Lung (tissue), 12 donors: Measurements from ENCODE around the gene CD300LB. TPM values are rescaled to one million over a fixed set of nuclear protein-coding genes. Genes with fewer than 3 reads are reported as not detected.
"Not testable (repeated sequence)": the region's sequence is repeated elsewhere in the genome, so short reads cannot be mapped to it uniquely, and the experiment has no call there.

Experiments used
- ATAC-seq: fragments of 200-7000 bp; cut with Tn5 transposase; one replicate; pipeline ENCODE4 v1.9.1; 2020; ENCODE audit warnings: moderate number of reproducible peaks; ENCODE audit not compliant: insufficient read depth, low FRiP score
- DNase-seq, 3 donors: peaks; one replicate each; pipeline ENCODE4 v3.0.0-alpha.2; 2013 to 2017
- H3K27ac ChIP-seq, 2 donors: one replicate each; pipeline ENCODE4 v1.5.1; 2013; ENCODE audit warnings: mild to moderate bottlenecking in 2 of 2, moderate library complexity in 2 of 2, control low read depth in 1 of 2, inconsistent platforms in 1 of 2, low read depth in 1 of 2, low read length in 1 of 2
- H3K27me3 ChIP-seq, 3 donors: one replicate each; pipeline ENCODE4 v1.5.1; 2013; ENCODE audit warnings: low read length in 2 of 3; ENCODE audit not compliant: control insufficient read depth in 3 of 3, insufficient read depth in 3 of 3
- H3K36me3 ChIP-seq, 4 donors: one replicate each; pipeline ENCODE4 v1.5.1; 2013; ENCODE audit warnings: low read length in 4 of 4, mild to moderate bottlenecking in 1 of 4, moderate library complexity in 1 of 4; ENCODE audit not compliant: control insufficient read depth in 4 of 4, insufficient read depth in 4 of 4
- H3K4me1 ChIP-seq, 5 donors: one replicate each; pipeline ENCODE4 v1.5.1; 2013; ENCODE audit warnings: low read length in 5 of 5, mild to moderate bottlenecking in 2 of 5, moderate library complexity in 1 of 5; ENCODE audit not compliant: control insufficient read depth in 5 of 5, insufficient read depth in 5 of 5
- H3K4me3 ChIP-seq: one replicate; pipeline ENCODE4 v1.5.1; 2013; ENCODE audit warnings: mild to moderate bottlenecking, control low read depth, moderate library complexity
- H3K9ac ChIP-seq, 2 donors: one replicate each; pipeline ENCODE4 v1.5.1; 2013; ENCODE audit warnings: low read length in 2 of 2, control low read depth in 1 of 2; ENCODE audit not compliant: insufficient read depth in 1 of 2
- H3K9me3 ChIP-seq, 4 donors: one replicate each; pipeline ENCODE4 v1.5.1; 2013; ENCODE audit warnings: low read length in 3 of 4, mild to moderate bottlenecking in 1 of 4, moderate library complexity in 1 of 4; ENCODE audit not compliant: control insufficient read depth in 4 of 4, insufficient read depth in 3 of 4
- WGBS, 2 donors: extraction: QIAGEN DNeasy Blood & Tissue Kit; methylation state at CpG; one replicate each; pipeline ENCODE4 v1.1.7; 2013; 5-methylcytosine and 5-hydroxymethylcytosine counted together
- polyA plus RNA-seq, 2 donors: library from polyadenylated mRNA; stranded (reverse); fragments of 200-250 nt; gene quantifications; one replicate each; pipeline ENCODE4 v1.2.1, GENCODE V29; 2013
- total RNA-seq, 2 donors: library from RNA; depleted of rRNA in 1 of 2; stranded (reverse); fragments of >200 nt in 1 of 2; gene quantifications; one replicate each; pipeline ENCODE4 v1.2.1, GENCODE V29; 2014 to 2021
- TF ChIP-seq, protein P1 (sequence below): IDR thresholded peaks from 2 replicates; pipeline ENCODE4 v1.5.1; 2012; ENCODE audit warnings: mild to moderate bottlenecking; ENCODE audit errors: control extremely low read depth, extremely low read depth
- donor health status: control.
- donor health status: control.
- donor health status: Bipolar disorder and iron deficiency.
- donor health status: healthy.
- donor health status: DM: yes; HTN: yes; CAD: no.

The CD300LB gene
- total and polyA plus RNA-seq, 4 donors, result 0.82 to 1.8 (median 1.3) TPM

DNA sequence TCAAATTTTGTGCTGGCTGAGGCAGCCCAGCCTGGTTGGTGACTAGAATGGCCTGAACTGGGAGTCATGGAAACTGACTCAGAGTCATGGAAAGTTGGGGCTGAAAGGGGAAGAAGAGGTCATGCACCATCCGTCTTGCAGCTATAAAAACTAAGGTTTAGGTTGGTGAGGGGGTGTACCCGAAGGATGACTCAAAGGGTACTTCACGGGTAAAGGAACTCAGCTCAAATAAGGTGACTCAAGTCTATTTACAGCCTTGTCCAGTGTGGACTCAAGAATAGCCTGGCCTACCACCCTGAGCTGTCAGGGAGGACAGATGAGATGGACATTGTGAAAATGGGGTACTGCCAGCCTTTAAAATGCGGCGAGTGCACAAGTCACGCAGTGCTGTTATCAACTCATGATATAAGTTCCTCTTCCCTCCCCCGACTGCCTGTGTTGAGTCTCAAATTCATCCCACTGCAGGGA lies 18.6 kb downstream of the CD300LB start:
- TF ChIP-seq, protein P1, sequence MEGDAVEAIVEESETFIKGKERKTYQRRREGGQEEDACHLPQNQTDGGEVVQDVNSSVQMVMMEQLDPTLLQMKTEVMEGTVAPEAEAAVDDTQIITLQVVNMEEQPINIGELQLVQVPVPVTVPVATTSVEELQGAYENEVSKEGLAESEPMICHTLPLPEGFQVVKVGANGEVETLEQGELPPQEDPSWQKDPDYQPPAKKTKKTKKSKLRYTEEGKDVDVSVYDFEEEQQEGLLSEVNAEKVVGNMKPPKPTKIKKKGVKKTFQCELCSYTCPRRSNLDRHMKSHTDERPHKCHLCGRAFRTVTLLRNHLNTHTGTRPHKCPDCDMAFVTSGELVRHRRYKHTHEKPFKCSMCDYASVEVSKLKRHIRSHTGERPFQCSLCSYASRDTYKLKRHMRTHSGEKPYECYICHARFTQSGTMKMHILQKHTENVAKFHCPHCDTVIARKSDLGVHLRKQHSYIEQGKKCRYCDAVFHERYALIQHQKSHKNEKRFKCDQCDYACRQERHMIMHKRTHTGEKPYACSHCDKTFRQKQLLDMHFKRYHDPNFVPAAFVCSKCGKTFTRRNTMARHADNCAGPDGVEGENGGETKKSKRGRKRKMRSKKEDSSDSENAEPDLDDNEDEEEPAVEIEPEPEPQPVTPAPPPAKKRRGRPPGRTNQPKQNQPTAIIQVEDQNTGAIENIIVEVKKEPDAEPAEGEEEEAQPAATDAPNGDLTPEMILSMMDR, result no peak
- no peaks in the 10 kb centered on the region for H3K27me3 ChIP-seq
- no peak overlapping the region for H3K9ac ChIP-seq
- H3K36me3 ChIP-seq, result no peaks in the 10 kb centered on the region
- no peak overlapping the region for H3K4me3 ChIP-seq
- peaks cover 0 to 8% (median 0%) of the 10 kb centered on the region in 4 donors for H3K9me3 ChIP-seq
- DNase-seq, result no peak
- no peak for ATAC-seq
- peak overlapping the region in 1 of 2 donors; percentile 62 for H3K27ac ChIP-seq
- WGBS, 2 donors, result 38 to 61% methylated on average over 7 of the region's 7 CpGs
- no peaks in the 10 kb centered on the region for H3K4me1 ChIP-seq

DNA sequence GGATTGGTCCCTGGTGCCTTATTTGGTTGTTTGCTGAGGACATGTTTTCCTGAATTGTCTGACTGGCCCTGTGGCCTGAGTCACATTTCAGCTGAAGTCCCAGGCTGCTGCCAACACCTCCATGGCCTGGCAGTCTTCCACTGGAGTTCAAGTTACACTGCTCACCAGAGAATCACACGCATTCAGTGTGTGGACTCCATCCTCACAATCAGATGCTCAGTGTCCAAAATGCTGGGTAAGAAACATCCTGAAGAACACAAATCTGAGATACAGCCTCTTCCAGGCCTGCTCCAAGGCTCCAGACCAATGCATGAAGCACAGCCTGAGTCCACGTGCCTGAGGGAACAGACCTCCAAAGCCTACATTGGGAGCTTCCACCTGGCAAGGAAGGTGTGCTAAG lies 19.2 kb downstream of the CD300LB start:
- DNase-seq, result peak in 1 of 3 donors; percentile 10
- no peak for ATAC-seq
- no peaks in the 10 kb centered on the region for H3K27me3 ChIP-seq
- H3K4me3 ChIP-seq, result no peak overlapping the region
- TF ChIP-seq, protein P1, result no peak
- peaks cover 0 to 8% (median 0%) of the 10 kb centered on the region in 4 donors for H3K9me3 ChIP-seq
- WGBS, 2 donors, result 90 to 93% methylated on average over 2 of the region's 2 CpGs
- H3K9ac ChIP-seq, result no peak overlapping the region
- no peaks in the 10 kb centered on the region for H3K36me3 ChIP-seq
- H3K4me1 ChIP-seq, result no peaks in the 10 kb centered on the region
- H3K27ac ChIP-seq, result peak overlapping the region in 1 of 2 donors; percentile 29

DNA sequence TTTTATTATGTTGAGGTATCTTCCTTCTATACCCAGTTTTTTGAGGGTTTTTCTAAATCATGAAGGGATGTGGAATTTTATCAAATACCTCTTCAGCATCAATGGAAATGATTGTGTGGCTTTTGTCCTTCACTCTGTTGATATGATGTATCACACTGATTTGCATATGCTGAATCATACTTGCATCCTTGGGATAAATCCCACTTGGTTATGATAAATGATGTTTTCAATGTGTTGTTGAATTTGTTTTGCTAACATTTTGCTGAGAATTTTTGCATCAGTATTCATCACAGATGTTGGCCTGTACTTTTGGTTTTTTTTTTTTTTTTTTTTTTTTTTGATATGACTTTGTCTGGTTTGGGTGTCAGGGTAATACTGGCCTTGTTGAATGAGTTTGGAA lies 23.1 kb downstream of the CD300LB start:
- ATAC-seq, result no peak
- H3K4me3 ChIP-seq, result no peak overlapping the region
- H3K9ac ChIP-seq, result no peak overlapping the region
- no peaks in the 10 kb centered on the region for H3K9me3 ChIP-seq
- TF ChIP-seq, protein P1, result no peak
- peaks cover 0 to 3% (median 0%) of the 10 kb centered on the region in 5 donors for H3K4me1 ChIP-seq
- no peaks in the 10 kb centered on the region for H3K36me3 ChIP-seq
- DNase-seq, result no peak
- H3K27me3 ChIP-seq, result peaks cover 0 to 4% (median 0%) of the 10 kb centered on the region in 3 donors
- H3K27ac ChIP-seq, result no peak overlapping the region

DNA sequence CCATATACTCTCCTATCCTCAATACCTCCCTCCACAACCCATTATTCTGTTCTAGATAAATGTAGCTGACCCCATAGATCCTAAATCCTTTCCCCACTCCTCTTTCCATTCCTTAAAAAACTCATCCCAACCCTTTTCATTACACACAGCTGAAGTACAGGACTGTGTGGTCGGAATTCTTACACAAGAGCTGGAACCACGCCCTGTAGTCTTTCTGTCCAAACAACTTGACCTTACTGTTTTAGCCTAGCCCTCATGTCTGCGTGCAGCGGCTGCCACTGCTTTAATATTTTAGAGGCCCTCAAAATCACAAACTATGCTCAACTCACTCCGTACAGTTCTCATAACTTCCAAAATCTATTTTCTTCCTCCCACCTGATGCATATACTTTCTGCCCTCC lies 27.3 kb downstream of the CD300LB start:
- ATAC-seq, H3K9me3 ChIP-seq, H3K9ac ChIP-seq, H3K36me3 ChIP-seq, H3K27ac ChIP-seq, H3K4me3 ChIP-seq, H3K4me1 ChIP-seq, H3K27me3 ChIP-seq: not testable (repeated sequence)
- peak in 1 of 3 donors; percentile 53 for DNase-seq
- 51 to 59% methylated on average over 5 of the region's 5 CpGs for WGBS, 2 donors
